ENCODE measurements around the gene PLA2G2C.

Gene PLA2G2C

DNA sequence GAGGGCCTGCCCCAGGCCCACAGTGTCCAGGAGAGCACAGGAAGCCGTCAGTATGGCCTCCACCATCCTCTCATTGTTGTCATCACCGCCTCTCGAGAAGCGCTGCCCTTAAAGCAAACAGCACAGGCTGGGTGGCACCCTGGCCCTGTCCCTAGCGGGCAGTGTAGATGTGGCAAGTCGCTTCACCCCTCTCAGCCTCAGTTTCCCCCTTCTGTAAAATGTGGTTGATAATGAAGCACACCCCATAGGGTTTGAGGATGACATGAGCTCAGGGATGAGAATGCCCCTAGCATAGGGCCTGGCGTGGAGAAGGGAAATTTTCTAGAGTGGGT is 33.8 kb downstream of the PLA2G2C start:
- no peak for DNase-seq (ENCODE audit: low spot score)

DNA sequence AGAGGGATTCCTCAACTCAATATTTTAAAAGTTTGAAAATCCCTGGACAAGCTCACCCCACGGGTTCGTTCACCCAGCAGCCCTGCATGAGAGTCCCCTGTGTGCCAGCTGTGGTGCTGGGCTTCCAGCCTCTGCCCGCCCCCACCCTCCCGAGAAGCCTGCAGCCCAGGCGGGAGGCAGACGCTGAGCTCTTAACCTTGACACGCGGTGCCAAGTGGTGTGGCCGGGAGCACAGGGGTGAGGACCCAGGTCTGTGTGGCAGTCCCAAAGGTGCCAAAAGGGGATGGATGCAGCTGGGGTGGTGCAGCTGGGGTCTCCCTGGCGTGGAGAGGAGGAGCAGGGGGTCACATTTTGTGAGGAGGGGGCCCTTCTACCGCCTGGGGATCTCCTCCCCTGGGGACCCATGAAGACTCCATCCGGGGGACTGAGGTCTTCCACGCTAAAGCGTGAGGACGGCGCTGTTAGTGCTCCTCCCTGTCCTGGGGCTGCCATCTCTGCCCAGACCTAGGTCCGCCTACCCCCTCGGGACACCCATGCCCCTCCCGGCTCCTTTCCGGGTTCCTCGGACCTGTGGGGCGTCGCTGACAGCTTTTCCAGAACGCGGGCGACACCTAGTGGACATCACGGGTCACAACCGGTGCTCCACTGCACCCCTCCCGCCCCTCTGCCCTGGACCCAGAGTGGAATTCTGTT is 34.3 kb downstream of the PLA2G2C start:
- peak; percentile 87 for DNase-seq (ENCODE audit: low spot score)

DNA sequence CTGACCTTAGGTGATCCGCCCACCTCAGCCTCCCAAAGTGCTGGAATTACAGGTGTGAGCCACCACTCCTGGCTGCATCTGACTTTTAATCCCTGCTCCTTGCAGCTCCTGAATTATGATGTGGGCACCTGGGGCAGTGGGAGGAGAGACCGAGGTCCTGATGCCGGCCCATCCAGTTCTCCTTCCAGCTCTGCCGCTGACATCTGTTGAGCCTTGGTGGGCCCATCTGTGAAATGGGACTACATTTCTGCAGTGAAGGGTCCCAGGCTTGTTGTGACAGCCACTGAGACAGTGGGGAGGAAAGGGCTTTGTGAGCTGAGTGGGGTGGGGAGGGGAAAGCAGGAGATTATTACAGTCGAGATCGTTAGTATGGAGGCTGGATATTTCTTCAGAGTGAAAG is 35.3 kb downstream of the PLA2G2C start:
- no peak for DNase-seq (ENCODE audit: low spot score)

DNA sequence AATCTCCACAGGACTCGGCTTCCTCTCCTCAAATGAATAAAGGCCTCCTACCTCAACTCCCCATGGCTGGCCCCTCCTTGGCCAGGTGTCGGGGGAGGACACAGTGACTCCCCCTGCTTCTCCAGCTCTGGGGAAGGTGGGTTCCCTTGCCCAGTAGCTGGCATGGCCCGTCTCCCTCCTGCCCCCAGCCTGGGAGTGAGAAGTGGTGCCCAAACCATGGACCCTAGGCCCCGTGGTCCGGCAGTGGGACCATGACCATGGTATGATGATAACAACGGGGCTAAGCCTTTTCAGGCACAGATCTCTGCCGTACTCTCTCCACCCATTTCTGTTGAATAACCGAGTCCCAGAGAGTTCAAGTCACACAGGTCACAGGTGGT is 36.0 kb downstream of the PLA2G2C start:
- DNase-seq (ENCODE audit: low spot score): no peak

DNA sequence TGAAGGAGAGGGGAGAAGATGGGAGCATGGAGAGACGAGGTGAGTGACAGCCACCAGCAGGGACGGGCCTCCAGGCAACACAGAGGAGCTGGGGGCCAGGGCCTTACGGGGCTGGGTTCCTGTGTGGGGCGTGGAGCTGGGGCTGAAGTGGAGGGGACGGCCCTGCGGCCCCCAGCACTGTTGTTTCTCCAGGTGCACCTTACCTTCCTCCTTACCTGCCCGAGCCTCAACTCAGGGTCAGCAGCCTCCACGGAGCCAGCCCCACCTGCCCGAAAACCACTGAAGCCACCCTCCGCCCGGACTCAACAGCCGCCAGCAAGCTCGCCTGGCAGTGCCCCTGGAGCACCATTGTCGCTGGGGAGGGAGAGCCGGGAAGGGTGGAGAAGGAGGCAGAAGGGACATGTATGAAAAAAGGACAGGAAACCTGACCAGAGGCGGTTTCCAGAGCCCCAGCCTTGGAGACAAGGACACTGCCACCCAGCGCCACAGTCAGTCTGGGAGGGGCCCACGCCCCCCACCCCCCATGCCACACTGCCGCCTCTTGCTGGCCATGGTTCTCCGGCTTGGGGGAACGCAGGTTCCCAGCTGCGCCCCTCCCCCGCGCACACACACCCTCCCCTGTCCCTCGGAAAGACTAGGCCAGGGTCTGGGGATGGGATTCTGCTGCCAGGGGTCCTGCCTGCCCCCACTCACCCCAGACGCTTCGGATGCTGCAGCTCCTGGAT is 36.6 kb downstream of the PLA2G2C start:
- DNase-seq (ENCODE audit: low spot score): no peak

DNA sequence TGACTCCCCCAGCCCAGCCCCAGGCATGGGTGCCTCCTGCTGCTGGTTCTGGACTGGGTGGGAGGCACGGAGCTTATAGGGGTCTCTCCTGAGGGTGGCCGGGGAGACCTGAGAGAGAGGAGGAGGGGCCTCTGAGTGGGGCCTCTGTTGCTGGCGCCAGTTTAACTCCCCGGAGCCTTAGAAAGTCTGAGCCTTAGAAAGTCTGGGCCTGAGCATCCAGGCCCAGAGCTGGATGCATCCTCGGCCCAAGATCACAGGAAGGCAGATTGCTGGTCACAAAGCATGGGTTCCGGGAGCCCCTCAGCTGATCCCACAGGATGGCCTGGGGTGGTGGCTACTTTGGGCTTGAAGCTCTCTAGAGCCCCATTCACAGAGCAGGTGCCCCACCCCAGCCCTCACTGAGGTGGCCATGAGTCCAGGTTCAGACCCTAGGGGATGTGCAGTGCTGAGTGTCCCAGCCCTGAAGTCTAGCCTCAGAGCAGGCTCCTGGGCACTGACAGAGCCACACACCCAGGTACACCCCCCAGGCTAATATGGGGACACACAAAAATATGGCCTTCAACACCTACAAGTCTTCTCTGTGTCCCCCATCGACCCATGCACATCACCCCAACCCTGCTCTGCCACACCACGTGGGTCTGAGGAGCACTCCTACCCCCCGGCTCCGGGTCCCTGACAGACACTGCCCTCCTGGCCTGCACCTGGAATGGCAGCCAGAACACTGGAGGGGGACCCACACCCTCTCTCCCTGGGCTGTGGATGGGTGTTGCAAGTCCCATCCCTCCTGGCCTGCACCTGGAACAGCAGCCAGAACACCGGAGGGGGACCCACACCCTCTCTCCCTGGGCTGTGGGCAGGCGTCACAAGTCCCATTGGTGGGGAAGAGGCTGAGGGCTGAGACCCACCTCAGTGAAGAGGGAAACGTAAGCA is 37.5 kb downstream of the PLA2G2C start:
- no peak for DNase-seq (ENCODE audit: low spot score)

DNA sequence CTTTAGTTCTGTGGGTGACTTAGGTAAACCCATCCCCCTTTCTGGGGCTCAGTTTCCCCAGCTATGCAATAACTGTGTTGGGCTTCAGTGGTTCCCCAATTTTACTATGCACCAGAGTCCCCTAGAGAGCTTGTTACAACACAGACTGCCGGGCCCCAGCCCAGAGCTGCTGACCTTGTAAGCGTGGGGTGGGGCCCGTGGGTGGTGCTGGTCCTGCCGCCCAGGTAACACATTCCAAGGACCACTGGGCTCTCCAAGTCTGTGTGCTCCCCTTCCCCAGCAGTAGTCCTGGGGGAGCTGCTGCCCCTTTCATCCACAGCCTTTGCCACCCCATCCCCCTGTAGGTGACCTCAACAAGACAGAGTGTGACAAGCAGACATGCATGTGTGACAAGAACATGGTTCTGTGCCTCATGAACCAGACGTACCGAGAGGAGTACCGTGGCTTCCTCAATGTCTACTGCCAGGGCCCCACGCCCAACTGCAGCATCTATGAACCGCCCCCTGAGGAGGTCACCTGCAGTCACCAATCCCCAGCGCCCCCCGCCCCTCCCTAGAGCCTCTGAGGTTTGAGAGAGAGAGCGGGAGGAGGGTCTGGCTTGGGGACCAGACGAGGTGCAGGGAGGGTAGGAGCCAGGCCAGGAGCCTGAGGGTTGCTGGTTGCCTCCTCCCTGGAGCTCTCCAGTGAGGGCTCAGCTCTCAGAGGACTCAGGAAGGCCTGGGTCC is 38.3 kb downstream of the PLA2G2C start:
- DNase-seq (ENCODE audit: low spot score): no peak

DNA sequence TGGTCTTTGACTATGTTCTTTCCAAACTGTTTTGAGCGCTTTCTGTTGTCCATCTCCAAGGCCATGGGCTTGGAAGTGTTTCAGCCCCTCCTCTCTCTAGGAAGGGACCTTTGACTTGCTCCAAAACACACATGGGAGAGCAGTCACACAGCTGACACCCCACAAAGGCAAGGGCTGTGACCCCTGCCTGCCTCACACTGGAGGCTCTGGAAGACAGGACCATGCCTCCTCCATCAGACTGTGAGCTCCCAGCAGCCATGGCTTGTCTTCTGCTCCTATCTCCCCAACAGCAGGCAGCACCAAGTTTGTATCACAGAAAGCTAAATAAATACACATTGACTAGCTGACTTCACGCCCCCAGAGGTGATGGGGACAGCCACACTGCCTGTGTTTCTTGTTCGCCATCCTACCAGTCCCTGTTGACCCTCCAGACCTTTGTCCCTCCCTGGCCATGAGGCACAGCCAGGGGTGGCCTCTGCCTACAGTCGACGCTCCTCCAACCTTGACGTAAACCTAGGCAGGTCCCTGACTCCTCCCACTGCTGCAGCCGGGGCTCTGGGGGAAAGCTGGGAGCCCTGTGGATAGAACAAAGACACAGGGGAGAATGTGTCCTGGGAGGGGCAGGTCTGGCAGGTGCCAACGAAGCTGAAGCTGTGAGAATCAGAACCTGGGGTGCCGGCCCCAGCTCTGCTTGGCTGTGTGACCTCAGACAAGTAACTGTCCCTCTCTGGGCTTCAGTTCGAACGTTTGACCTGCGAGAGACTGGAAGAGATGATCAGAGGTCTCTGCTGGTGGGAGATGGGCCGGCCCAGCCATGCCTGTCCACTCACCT is 42.4 kb downstream of the PLA2G2C start:
- DNase-seq (ENCODE audit: low spot score): no peak

DNA sequence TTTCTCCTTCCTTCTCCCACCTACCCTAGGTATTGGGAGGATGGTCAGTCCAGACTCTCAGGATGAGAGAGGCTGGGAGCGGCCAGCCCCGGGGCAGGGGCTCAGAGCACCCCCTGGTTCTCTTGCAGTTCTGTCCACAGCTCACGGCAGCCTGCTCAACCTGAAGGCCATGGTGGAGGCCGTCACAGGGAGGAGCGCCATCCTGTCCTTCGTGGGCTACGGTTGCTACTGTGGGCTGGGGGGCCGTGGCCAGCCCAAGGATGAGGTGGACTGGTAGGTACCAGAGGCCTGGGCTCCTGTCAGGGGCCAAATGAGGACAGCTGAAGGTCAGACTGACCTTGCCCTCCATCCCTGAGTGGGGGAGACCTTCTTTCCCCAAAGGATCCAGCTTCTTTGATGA is 43.0 kb downstream of the PLA2G2C start:
- DNase-seq (ENCODE audit: low spot score): no peak

DNA sequence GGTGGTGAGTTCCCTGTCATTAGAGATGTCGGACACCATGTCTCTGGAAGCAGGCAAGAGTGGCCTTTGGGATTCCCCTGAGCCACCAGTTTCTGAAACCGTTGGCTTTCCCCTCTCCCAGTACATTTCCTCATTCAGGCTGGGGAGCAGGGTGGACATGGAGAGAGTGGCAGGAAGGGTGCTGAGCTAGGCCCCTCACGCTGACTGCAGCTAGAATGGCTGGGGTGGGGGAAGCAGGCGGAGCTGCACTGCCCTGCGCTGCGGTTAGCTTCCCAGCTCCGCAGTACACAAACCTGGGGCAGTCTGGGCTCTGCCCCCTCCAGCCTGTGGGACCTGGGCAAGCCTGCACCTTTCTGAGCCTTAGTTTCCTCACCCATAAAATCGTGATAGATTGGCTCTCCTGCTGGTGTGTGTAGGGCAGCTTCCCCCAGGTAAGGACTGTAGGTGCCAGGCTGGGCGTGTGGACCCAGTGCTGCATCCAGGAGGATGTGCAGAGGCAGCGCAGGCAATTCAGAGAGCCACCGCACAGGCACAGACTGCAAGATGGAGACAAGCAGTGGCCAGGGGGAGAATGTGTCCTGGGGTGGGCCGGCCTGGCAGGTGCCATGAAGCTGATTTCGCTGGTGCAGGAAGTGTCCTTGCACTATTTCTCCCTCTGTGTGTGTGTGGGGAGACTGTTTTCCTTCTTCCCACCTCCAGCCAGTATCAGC is 44.2 kb downstream of the PLA2G2C start:
- DNase-seq (ENCODE audit: low spot score): no peak

DNA sequence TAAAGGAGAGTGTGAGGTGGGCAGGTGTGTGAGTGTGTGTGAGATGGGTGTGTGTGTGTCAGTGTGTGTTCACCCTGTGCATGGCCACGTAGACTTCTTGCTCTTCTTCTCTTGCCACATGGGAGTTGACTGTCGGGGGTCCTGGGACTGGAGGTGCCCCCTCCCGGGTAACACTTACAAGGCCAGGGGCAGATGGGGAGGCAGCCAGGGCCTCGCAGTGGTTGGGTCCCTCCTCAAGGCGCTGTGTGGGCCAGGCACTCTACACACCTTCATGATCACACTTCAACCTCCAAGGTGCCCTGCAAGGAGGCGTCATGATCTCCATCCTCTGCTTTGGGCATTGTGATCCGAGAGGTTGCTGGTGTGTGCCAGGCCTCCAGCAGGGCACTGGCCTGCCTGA is 44.9 kb downstream of the PLA2G2C start:
- no peak for DNase-seq (ENCODE audit: low spot score)

DNA sequence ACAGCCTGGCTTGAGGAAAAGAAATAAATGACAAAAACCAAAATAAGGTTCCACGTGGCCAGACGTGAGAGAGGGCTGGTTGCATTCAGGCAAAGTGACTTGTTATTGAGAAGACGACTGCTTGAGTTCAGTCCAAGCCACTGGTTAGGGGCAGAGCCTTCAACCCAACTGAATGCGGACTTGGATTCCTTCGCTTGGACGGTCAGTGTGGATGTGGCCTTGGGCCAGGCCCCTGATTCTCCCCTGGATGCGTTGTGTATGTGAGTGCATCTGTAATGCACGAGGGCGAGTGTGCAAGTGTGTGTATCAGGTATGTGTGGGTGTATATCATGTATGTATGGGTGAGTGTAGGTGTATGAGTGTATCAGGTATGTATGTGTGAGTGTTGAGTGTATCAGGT is 45.3 kb downstream of the PLA2G2C start:
- DNase-seq (ENCODE audit: low spot score): no peak

DNA sequence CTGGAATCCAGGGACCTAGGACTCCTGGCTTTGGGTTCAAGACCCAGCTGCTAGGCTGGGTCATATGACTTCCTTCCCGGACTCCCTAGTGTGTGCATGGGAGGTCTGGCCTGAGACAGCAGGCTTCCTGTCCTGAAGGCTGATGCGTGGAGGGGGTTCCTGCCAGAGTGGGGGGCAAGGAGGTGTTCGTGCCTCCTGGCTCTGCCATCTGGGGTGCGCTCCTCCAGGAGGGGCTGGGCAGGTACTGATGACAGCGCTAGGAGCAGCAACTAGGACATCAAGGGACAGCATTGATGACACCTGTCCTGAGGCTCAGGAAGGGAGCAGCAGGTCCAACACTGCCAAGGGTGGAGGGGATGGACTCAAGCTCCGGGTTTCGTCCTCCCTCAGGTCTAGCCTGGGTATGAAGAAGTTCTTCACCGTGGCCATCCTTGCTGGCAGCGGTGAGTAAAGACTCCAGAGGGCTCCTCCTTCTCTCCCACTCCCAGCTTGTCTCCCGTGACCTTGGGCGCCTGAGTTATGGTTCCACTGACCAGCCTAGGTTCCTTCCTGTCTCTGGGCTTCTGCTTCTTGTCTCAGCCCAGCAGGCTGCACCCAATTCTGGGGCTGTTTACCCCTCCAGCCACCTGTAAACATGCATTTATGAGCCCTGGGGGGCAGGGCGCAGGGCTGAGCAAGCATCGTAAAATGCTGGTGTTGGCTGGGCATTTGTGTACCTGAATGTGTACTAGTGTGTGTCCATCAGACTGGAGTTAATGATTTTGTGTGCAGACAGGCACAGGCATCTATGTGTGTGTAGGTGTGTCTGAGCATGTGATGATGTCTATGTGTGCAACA is 46.3 kb downstream of the PLA2G2C start:
- DNase-seq (ENCODE audit: low spot score): no peak

DNA sequence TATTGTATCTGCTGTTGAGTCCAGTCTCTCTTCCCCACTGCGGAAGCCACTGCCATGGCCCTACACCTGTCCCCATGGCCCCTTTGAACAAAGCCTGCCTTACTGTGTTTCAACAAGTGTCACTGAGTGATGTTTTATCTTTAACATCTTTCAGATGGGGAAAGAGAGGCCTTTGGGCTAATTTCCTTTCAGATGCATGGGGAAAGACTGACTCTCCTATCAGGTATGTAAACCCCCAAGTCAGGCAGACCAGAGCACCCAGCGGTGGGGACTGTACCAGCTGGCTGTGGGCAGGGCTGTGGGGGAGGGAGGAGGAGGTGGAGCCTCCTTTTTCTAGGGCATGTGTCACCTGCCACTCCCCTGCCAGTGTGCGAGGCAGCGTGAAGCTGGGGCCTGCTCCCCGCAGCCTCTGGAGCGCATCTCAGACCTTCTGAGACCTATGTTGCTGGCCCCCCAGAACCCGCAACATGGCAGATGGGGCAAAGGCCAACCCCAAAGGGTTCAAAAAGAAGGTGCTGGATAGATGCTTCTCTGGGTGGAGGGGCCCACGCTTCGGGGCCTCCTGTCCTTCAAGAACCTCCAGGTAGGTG is 47.3 kb downstream of the PLA2G2C start, which contains the start of gene PLA2G2F:
Gene PLA2G2F (plus strand): TSS at position 363 of the 590 bp plus-strand sequence. CDS start 105 bp downstream, at position 468.
- DNase-seq (ENCODE audit: low spot score): no peak

DNA sequence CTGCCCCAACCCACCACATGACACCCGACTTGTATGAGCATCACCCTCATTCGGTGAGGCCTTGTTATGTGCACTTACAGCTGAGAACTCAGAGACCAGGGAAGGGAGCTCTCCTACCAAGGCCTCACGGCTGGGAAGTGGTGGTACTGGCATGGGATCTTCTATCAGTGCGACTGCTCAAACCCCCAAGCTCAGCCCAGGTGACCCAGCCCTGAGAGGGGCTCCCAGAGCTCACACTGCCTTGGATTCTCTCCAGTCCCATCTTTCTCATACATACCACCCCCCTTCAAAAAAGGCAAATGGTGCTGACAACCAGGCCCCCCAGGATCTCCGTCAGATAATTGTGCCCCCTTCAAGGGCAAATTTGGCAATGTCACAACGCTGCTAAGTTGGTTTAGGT is 48.0 kb downstream of the PLA2G2C start:
- no peak for DNase-seq (ENCODE audit: low spot score)

DNA sequence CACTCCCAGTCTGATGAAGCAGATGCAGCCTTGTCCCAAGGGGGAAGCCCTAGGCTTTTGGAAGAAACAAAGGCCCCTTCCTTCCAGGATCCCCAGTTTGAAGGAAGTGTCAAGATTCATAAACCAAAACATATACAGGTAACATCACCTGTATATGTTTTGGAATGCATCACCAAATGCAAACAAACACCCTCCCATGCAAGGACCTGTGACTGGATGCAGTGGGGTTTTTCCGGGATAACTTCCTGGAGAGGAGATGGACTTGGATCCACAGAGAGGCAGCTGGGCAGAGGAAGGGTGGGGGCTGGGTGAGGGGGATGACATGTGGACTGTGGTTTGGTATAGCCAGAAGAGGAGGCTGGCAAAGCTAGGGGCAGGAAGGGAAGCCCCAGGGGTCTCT is 48.7 kb downstream of the PLA2G2C start:
- DNase-seq (ENCODE audit: low spot score): no peak

DNA sequence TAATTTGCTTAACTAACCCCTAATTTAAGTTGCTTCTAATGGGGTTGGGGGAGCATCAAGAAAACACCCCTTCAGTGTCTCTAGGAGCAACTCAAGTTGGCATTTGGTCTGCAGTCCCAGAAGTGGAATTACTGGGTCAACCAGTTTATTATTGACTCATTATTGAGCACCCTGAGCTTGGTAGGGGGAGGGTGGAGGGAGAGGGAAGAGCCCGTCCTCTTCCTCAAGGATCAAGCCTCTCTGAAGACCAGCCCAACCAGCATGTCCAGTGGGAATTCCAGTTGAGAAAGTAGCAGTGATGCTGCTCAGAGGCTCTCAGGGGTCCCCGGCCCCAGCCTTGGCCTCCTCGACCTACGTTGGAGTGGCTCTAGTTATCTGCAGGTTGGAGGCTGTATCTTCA is 49.3 kb downstream of the PLA2G2C start:
- DNase-seq (ENCODE audit: low spot score): no peak

DNA sequence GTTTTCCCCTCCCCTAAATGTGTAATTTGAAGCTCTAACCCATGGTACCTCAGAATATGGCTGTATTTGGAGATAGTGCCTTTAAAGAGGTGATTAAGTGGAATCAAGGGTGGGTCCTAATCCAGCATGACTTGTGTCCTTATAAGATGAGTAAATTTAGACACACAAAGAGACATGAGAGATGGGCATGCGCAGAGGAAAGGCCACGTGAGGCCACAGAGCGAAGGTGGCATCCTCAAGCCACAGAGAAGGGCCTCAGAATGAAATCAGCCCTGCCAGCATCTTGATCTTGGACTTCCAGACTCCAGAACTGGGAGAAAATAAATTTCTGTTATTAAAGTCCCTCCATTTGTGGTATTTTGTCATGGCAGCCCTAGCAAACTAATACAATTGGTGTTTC is 50.1 kb downstream of the PLA2G2C start:
- DNase-seq (ENCODE audit: low spot score): no peak

DNA sequence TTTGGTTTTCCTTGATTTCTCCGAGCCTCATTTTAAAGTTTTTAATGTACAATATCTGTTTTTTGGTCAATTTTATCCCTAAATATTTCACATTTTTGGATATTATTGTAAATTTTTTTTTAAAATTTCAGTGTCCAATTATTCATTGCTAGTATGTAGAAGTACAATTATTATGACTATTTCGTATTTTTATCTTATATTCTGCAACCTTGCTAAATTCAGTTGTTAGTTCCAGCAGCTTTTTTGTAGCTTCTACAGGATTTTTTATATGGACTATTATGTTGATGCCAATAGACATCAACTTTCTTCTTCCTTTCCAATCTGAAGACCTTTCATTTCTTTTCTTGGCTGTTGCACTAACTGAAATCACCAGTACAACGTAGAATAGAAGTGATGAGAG is 51.3 kb downstream of the PLA2G2C start:
- no peak for DNase-seq (ENCODE audit: low spot score)
